GM13976 (cell line): ENCODE results near the gene PIK3C2A.
"Not testable (repeated sequence)": the region's sequence is repeated elsewhere in the genome, so short reads cannot be mapped to it uniquely, and the experiment has no call there.

Experiments
- DNase-seq: peaks from one replicate; pipeline ENCODE4 v3.0.0; 2012; ENCODE audit warnings: low spot score
- CTCF ChIP-seq: IDR thresholded peaks from 2 replicates; pipeline ENCODE4 v1.5.1; 2012; ENCODE audit warnings: borderline replicate concordance, mild to moderate bottlenecking; ENCODE audit not compliant: insufficient read depth; ENCODE audit errors: extremely low read depth, missing control alignments, control extremely low read depth
- in situ Hi-C: fragments of 300-500 bp; cut with MboI; formaldehyde crosslinking; loops from one replicate; pipeline ENCODE4 v1.12.0; 2022; ENCODE audit warnings: low sequenced_read_pairs, mixed read lengths, inconsistent platforms; ENCODE audit not compliant: unreplicated experiment

PIK3C2A gene

GRCh38 chr11:17229481-17230152 is 21.8 kb upstream of the PIK3C2A start:
- no peak for TF ChIP-seq CTCF
- in situ Hi-C loops = loop anchor here (10.0 to 25.0 kb wide), 2 partner anchors 133 to 275 kb away; partner anchors contain the start of gene NCR3LG1
- no peak for DNase-seq

- in situ Hi-C loops = loop anchor here (25.0 kb wide), 1 partner anchor 134 kb away; the partner anchor contains the start of gene NCR3LG1
- not testable (repeated sequence) for DNase-seq
These were observed 20.6 kb upstream of the PIK3C2A start for GRCh38 chr11:17228186-17228925.

GRCh38 chr11:17224727-17225126 is 16.9 kb upstream of the PIK3C2A start:
- in situ Hi-C loops = loop anchor here (25.0 kb wide), 2 partner anchors 138 to 287 kb away; partner anchors contain the start of gene NCR3LG1
- no peak for DNase-seq
- no peak for TF ChIP-seq CTCF

- DNase-seq = no peak
- in situ Hi-C loops = loop anchor here (25.0 kb wide), 1 partner anchor 285 kb away; no protein-coding TSS in a partner anchor
- no peak for TF ChIP-seq CTCF
These were observed 14.2 kb upstream of the PIK3C2A start for GRCh38 chr11:17221968-17222367.

- TF ChIP-seq CTCF = no peak
- in situ Hi-C loops = loop anchor here (25.0 kb wide), 1 partner anchor 282 kb away; no protein-coding TSS in a partner anchor
- DNase-seq = no peak
These were observed 11.2 kb upstream of the PIK3C2A start for GRCh38 chr11:17219016-17219415.

GRCh38 chr11:17218403-17218802 is 10.6 kb upstream of the PIK3C2A start:
- TF ChIP-seq CTCF = no peak
- in situ Hi-C loops = loop anchor here (25.0 kb wide), 1 partner anchor 281 kb away; no protein-coding TSS in a partner anchor
- no peak for DNase-seq

GRCh38 chr11:17217401-17217800 is 9.6 kb upstream of the PIK3C2A start:
- in situ Hi-C loops = loop anchor here (25.0 kb wide), 1 partner anchor 280 kb away; no protein-coding TSS in a partner anchor
- DNase-seq = no peak
- TF ChIP-seq CTCF = no peak
